Metanephros (tissue), 2 donors: ENCODE data around the gene PPIL4. TPM values are rescaled to one million over a fixed set of nuclear protein-coding genes. Genes with fewer than 3 reads are reported as not detected.

Experiments
- small RNA-seq: library from RNA; depleted of rRNA; stranded (forward); fragments of <200 nt; gene quantifications from one replicate; pipeline ENCODE3, GENCODE V24; 2014; ENCODE audit warnings: low replicate concordance
- total RNA-seq: library from RNA; depleted of rRNA; stranded (reverse); fragments of >200 nt; gene quantifications from one replicate; pipeline ENCODE4 v1.2.3, GENCODE V29; 2014

Gene PPIL4
- 27.2 TPM for total RNA-seq

GRCh38 chr6:149545754-149546471, at the start of gene PPIL4:
TSS of gene PPIL4 (minus strand) at chr6:149546043. CDS start at chr6:149546005, 38 bp downstream.

GRCh38 chr6:149565527-149566409, 19.9 kb upstream of the PPIL4 start, which contains the start of gene GINM1:
TSS of gene GINM1 (plus strand) at chr6:149566375. CDS start at chr6:149566415, 40 bp downstream.

GRCh38 chr6:149484733-149485700, 60.8 kb downstream of the PPIL4 start, which contains the start of gene ZC3H12D:
TSS of gene ZC3H12D (minus strand) at chr6:149485014. CDS start at chr6:149474543, 10,471 bp downstream.

Small RNAs within 50 kb of the gene (small RNA-seq; reads per million reads assigned to genes)
- gene RF00410 (0.07 reads per million), gene RNU7-3P (not detected)

Other genes with a start within 250 kb of the PPIL4 start
- 44.7 TPM for gene TAB2, start 228.3 kb downstream of the PPIL4 start, total RNA-seq
- 6.7 TPM for gene SUMO4, start 145.8 kb downstream of the PPIL4 start, total RNA-seq
- 1.3 TPM for gene ZC3H12D, start 61.0 kb downstream of the PPIL4 start, total RNA-seq
- gene GINM1, start 20.3 kb upstream of the PPIL4 start, total RNA-seq, result 53.2 TPM
- 17.5 TPM for gene KATNA1, start 102.7 kb upstream of the PPIL4 start, total RNA-seq
- gene LATS1, start 172.1 kb upstream of the PPIL4 start, total RNA-seq, result 26.2 TPM
- 33.0 TPM for gene NUP43, start 200.5 kb upstream of the PPIL4 start, total RNA-seq
- 58.4 TPM for gene PCMT1, start 203.7 kb upstream of the PPIL4 start, total RNA-seq